Cardiac septum (tissue), 1 donor: ENCODE results near the gene ITGAV. TPM values are rescaled to one million over a fixed set of nuclear protein-coding genes. Genes with fewer than 3 reads are reported as not detected.

Experiments used
- DNase-seq: peaks from one replicate; pipeline ENCODE4 v3.0.0-alpha.2; 2020; ENCODE audit warnings: low spot score
- intact Hi-C: fragments of 100-400 bp; cut with DNase I; formaldehyde crosslinking; loops from one replicate; pipeline ENCODE4 v1.14.0; 2022
- total RNA-seq: library from RNA; stranded (reverse); fragmentation: NEBNext Ultra II Directional; extraction: Animal tissue kit (Norgen Biotek cat#: 25700); gene quantifications from one replicate; pipeline ENCODE4 v1.2.1, GENCODE V29; 2021
- donor health status: DM: no; HTN: no; CAD: no.

The ITGAV gene
- total RNA-seq, 1 donor from 2014 or later = 234 TPM

DNA sequence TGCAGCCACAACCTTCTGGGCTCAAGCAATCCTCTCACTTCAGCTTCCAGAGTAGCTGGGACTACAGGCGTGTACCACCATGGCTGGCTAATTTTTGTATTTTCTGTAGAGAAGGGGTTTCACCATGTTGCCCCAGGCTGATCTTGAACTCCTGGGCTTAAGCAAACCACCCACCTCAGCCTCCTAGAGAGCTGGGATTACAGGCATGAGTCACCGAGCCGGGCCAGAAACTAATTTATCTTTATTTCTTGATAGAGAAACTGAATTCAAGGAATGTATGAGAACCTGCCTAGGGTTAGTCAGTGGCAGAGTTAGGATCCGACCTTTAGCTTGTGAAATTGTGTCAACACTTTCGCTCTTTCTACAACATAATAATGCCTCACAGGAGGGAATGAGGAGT, 19.3 kb upstream of the ITGAV start:
- intact Hi-C loops = no loop called here

GRCh38 chr2:186572705-186573104, 17.2 kb upstream of the ITGAV start:
- intact Hi-C loops = no loop called here
- DNase-seq = no peak

More for the DNA sequence above, 19.3 kb upstream of the ITGAV start:
- DNase-seq = no peak

DNA sequence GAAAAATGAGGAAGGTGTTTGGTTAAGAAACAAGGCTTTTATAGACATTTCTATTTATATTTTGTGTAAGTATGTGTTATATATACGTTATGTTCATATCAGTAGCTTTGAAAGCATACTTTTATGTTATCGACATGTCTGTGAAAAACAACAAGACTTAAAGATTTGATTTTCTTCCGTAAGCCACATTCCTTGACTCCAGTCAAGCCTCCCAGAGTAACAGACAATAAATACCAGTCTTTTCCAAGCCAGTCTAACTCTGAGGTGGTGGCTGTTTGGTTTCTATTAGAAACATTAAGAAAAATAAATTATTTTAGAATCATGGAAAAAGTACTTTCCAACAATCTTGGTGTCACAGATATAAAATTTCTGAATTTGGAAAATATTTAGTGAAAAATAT, 16.3 kb upstream of the ITGAV start:
- intact Hi-C loops = no loop called here
- DNase-seq = no peak

GRCh38 chr2:186575302-186575701, 14.6 kb upstream of the ITGAV start:
- no peak for DNase-seq

DNA sequence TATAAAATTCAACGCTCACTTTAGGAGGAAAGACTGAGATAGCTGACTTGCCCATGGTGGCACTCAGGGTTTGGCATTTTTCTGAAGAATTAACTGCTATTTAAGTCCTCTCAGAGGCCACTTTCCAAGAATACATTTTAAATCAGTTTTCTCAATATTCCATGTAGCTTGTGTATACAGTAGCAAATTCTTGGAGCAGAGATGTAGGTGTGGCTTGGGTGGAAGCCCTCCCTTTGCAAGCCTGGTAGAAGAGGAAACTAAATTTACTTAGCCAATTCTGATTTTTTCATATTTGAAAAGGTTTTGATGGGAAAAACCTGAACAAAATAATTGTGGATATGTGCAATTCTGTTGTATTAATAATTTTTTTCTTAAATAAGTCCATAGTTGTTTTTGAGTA, 14.0 kb upstream of the ITGAV start:
- no peak for DNase-seq
- intact Hi-C loops = no loop called here

More at GRCh38 chr2:186575302-186575701, 14.6 kb upstream of the ITGAV start:
- intact Hi-C loops = no loop called here

DNA sequence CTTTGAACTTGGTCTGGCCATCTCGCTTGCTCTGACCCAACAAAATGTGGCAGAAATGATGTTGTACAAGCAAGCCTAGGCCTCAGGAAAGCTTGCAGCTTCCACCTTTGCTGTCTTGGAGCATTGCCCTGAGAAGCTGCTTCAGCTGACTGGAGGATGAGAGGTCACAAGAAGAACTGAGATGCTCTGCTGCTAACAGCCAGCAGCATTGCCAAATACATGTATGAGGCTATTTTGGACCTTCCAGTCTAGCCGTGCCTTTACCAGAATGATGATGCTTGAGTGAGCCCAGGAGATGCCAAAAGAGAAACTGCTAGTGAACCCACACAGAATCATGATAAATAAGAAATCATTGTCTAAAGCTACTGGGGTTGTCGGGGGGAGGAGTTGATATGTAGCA, 13.2 kb upstream of the ITGAV start:
- no peak for DNase-seq
- intact Hi-C loops = no loop called here

- intact Hi-C loops = no loop called here
- DNase-seq = no peak
Measured at GRCh38 chr2:186582698-186583097, 7.2 kb upstream of the ITGAV start.

- no peak for DNase-seq
- intact Hi-C loops = no loop called here
Measured at GRCh38 chr2:186584053-186584452, 5.8 kb upstream of the ITGAV start.

GRCh38 chr2:186588421-186588820, 1.4 kb upstream of the ITGAV start:
- no peak for DNase-seq
- intact Hi-C loops = loop anchor here (5.0 kb wide), 2 partner anchors 39 to 101 kb away; partner anchors contain the start of gene ZC3H15

DNA sequence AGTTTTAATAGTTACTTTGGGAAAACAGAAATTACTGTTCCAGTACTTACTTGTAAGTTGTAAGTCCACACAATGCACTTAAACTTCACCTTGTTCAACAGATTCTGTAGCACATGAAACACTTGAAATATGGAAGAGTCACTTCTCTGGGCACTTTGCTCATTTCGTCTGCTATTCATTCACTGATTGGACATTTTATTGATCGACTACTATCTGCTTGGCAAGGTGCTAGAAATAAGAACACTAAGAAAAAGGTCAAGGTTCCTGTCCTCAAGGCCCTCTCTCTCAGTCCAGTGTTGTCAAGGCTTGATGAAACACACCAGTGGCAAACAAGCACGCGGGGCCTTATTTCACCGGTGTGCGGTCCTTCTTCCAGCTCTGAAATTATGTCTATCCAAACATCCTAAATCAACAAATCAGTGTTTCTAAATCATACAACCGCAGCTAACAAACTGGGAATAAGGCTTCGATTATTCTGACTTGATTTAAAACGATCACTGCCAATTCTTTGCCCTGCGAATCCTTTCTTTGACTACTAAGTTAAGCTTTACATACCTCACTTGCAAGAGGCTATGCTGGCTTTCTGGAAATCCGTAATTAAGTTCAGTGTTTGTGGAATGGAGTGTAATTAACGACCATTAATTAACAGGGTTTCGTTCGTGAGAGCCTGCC, 780 bp upstream of the ITGAV start:
- intact Hi-C loops = loop anchor here (5.0 kb wide), 2 partner anchors 38 to 102 kb away; partner anchors contain the start of gene ZC3H15
- DNase-seq = no peak

DNA sequence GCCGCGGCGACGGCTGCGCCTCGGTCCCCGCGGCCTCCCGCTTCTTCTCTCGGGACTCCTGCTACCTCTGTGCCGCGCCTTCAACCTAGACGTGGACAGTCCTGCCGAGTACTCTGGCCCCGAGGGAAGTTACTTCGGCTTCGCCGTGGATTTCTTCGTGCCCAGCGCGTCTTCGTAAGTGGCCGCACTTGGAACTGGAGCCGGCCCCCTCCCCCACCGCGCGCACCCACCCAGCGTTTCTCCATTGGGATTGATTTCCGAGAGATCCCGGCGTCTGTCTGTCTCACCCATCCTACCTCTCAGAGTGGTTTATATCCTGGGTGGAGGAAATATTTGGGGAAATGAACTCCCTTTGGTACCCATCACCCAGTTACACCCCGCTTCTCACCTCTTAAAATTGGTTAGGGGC, 498 bp downstream of the ITGAV start:
- peak; percentile 78 for DNase-seq
- intact Hi-C loops = loop anchor here (2.0 kb wide), 1 partner anchor 16 kb away; no protein-coding TSS in a partner anchor

GRCh38 chr2:186590759-186591505, 1.1 kb downstream of the ITGAV start:
- no peak for DNase-seq
- intact Hi-C loops = loop anchor here (2.0 kb wide), 1 partner anchor 16 kb away; no protein-coding TSS in a partner anchor

- DNase-seq = no peak
- intact Hi-C loops = loop anchor here (2.0 kb wide), 1 partner anchor 15 kb away; no protein-coding TSS in a partner anchor
Measured at GRCh38 chr2:186591506-186591890, 1.6 kb downstream of the ITGAV start.

DNA sequence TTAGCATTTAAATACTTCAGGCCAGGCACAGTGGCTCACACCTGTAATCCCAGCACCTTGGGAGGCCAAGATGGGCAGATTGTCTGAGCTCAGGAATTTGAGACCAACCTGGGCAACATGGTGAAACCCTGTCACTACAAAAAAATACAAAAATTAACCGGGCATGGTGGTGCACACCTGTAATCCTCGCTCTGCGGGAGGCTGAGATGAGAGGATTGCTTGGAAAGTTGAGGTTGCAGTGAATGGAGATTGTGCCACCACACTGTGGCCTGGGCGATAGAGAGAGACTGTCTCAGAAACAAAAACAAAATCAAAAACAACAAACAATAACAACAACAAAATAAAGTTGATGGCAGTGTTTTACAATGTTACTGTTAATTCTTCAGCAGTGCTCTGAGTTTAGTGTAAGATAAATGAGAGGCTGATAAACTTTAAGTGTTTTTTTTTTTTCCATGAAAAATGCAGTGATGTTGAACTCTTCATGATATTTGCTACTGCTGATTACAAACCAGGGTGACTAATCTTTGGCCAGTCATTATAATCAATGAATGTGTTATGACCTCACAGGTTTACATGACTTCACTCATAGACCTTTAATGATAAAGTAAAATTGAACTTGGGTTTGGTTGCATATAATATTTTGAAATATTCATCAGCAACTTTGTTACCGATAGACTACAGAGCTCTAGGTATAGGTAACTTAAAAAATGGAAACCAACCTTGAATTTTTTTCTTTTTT, 2.5 kb downstream of the ITGAV start:
- intact Hi-C loops = no loop called here
- no peak for DNase-seq

DNA sequence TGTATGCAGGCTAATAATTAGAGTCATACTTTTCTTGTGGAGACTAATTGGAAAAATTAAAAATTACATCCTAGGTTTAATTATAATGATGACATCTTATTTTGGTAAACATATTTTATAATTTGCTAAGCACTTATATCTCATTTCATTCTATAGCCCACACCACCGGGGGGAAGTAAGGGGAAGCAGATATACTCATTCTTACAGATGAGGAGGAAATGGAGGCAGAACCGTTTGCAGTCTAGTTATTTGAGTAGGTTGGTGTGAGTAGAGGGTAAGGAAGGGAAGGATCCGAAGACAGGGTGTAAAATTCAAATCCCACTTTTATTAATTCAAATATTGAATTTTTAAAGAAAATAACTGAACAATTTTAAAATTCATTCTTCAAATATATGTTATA, 3.7 kb downstream of the ITGAV start:
- intact Hi-C loops = no loop called here
- DNase-seq = no peak

- DNase-seq = no peak
- intact Hi-C loops = no loop called here
Measured at GRCh38 chr2:186594001-186594722, 4.3 kb downstream of the ITGAV start.

GRCh38 chr2:186595219-186595618, 5.4 kb downstream of the ITGAV start:
- intact Hi-C loops = no loop called here
- DNase-seq = no peak

GRCh38 chr2:186599186-186599778, 9.4 kb downstream of the ITGAV start:
- intact Hi-C loops = no loop called here
- DNase-seq = no peak

GRCh38 chr2:186603286-186603685, 13.4 kb downstream of the ITGAV start:
- DNase-seq = no peak
- intact Hi-C loops = no loop called here
